Vagina (tissue), 2 donors: ENCODE data around the gene AANAT. TPM values are rescaled to one million over a fixed set of nuclear protein-coding genes. Genes with fewer than 3 reads are reported as not detected.
A peak's percentile ranks its signal among the peaks of the same experiment; 100 is the strongest.

Source experiments
- DNase-seq, 2 donors: peaks; one replicate each; pipeline ENCODE4 v3.0.0-alpha.2; 2017; ENCODE audit errors: extremely low spot score in 2 of 2
- H3K27ac ChIP-seq: fragments of 200-600 bp; sonication (generic); one replicate; pipeline ENCODE4 v1.5.1; 2019
- H3K27me3 ChIP-seq: fragments of 200-600 bp; sonication (generic); one replicate; pipeline ENCODE4 v1.5.1; 2019
- H3K36me3 ChIP-seq, 2 donors: fragments of 200-600 bp; sonication (generic); one replicate each; pipeline ENCODE4 v1.5.1; 2017 to 2019
- H3K4me1 ChIP-seq: fragments of 200-600 bp; sonication (generic); one replicate; pipeline ENCODE4 v1.5.1; 2019
- H3K4me3 ChIP-seq, 2 donors: fragments of 200-600 bp; sonication (generic); 1 replicate in 1 of 2; 2 replicates in 1 of 2; pipeline ENCODE4 v1.5.1; 2016 to 2019
- H3K9me3 ChIP-seq: fragments of 200-600 bp; sonication (generic); one replicate; pipeline ENCODE4 v1.5.1; 2019
- POLR2A ChIP-seq, 2 donors: fragments of 450-650 bp; IDR thresholded peaks; one replicate each; pipeline ENCODE4 v1.6.1; 2017; ENCODE audit warnings: antibody characterized with exemption in 2 of 2, mild to moderate bottlenecking in 2 of 2, moderate library complexity in 2 of 2
- POLR2AphosphoS5 ChIP-seq, 2 donors: sonication (generic); formaldehyde crosslinking; IDR thresholded peaks; one replicate each; pipeline ENCODE4 v1.9.0; 2017; ENCODE audit warnings: antibody characterized with exemption in 2 of 2, mild to moderate bottlenecking in 2 of 2, low read depth in 1 of 2; ENCODE audit not compliant: insufficient read depth in 1 of 2
- intact Hi-C: fragments of 100-400 bp; cut with DNase I; formaldehyde crosslinking; loops from one replicate; pipeline ENCODE4 v1.15.1; 2023
- total RNA-seq: library from RNA; depleted of rRNA; stranded (reverse); fragments of >200 nt; gene quantifications from one replicate; pipeline ENCODE4 v1.2.3, GENCODE V29; 2016
- TF ChIP-seq, protein P1 (sequence below), 3 experiments: fragments of 450-650 bp in 2 of 3; fragments of 200-600 bp in 1 of 3; sonication (generic) in 1 of 3; IDR thresholded peaks; one replicate each; pipeline ENCODE4 v1.5.1; 2017 to 2019; ENCODE audit warnings: antibody characterized with exemption in 3 of 3, mild to moderate bottlenecking in 2 of 3, moderate library complexity in 2 of 3

Gene AANAT
- total RNA-seq, 1 donor from 2014 or later, result not detected

DNA sequence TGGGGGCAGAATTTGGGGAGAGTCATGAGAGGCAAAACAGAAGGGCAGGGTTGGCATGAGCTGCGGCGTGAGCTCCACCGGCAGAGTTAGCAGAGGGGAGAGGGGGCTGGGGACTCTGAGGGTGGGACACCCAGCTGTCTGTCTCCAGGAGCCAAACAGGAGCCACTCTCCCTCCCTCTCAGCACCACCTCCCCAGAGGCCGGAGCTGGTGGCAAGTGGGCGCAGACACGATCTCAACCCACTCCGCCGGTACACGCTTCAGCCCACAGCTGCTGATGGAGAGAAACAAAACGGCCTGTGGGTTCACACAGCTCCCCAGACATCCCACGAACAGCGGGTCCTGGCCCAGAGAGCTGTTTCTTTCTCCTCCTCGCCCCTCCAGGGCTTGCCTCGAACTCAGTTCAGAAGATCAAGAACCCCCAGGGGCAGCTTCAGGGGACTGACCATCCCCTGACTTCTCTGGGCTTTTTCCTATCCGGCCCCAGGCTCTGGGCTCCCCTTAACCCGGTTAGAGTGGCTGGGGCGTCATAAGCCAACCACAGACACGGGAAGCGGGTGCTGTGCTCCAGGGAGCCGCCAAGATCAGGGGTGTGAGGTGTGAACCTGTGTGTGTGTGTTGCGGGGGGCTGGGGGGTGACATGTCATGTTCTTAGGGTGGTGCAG is 26.2 kb downstream of the AANAT start:
- peak overlapping the region in 1 of 2 donors; percentile 4 for H3K4me3 ChIP-seq
- H3K36me3 ChIP-seq, result no peaks in the 10 kb centered on the region
- peak overlapping the region; percentile 74 for H3K27ac ChIP-seq
- intact Hi-C loops, result loop anchor here (10.0 kb wide), 1 partner anchor 189 kb away; the partner anchor contains the start of gene QRICH2
- no peaks in the 10 kb centered on the region for H3K27me3 ChIP-seq
- DNase-seq, result no peak
- TF ChIP-seq POLR2AphosphoS5 (IDR thresholded peaks at IDR 0.05; ENCODE audit: insufficient read depth in 1 of 2, low read depth in 1 of 2) (peak in 1 of 2 donors; percentile 21), POLR2A (IDR thresholded peaks at IDR 0.05) (no peak)
- H3K4me1 ChIP-seq, result peaks cover 58% of the 10 kb centered on the region
- H3K9me3 ChIP-seq, result no peaks in the 10 kb centered on the region

DNA sequence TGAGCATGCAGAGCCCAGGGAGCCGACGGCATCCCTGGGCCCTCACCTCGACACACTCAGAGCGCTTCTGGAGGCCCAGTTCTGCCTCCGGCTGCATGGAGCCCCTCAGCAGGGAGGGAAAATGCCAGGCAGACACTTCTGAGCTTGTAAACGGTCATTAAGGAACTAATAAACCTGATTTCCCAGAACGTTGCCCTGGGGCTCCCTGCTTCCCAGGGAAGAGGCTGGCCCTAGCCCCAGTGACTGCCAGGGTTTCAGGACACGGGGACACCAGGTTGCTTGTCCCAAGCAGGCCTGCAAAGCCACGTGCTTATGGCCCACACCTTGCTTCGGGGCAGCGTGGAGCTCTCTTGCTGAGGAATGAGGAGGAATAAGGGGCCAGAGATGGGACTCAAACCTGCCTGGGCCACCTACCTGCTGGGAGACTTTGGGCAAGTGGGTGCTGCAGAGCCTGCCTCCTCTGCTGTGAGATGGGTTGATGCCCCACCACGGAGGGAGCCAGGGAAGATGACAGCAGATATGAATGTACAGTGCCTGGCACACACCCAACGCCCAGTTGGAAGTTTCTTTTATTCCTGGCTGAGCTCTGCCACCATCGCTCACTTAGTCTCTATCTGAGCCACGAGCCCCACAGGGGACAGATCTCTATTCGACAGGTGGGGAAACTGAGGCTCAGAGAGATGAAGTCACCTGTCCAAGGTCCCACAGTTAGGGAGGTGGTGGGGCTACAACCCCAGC is 28.4 kb downstream of the AANAT start:
- H3K9me3 ChIP-seq, result no peaks in the 10 kb centered on the region
- TF ChIP-seq POLR2A (IDR thresholded peaks at IDR 0.05), result no peak
- TF ChIP-seq, protein P1, sequence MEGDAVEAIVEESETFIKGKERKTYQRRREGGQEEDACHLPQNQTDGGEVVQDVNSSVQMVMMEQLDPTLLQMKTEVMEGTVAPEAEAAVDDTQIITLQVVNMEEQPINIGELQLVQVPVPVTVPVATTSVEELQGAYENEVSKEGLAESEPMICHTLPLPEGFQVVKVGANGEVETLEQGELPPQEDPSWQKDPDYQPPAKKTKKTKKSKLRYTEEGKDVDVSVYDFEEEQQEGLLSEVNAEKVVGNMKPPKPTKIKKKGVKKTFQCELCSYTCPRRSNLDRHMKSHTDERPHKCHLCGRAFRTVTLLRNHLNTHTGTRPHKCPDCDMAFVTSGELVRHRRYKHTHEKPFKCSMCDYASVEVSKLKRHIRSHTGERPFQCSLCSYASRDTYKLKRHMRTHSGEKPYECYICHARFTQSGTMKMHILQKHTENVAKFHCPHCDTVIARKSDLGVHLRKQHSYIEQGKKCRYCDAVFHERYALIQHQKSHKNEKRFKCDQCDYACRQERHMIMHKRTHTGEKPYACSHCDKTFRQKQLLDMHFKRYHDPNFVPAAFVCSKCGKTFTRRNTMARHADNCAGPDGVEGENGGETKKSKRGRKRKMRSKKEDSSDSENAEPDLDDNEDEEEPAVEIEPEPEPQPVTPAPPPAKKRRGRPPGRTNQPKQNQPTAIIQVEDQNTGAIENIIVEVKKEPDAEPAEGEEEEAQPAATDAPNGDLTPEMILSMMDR (IDR thresholded peaks at IDR 0.05), result no peak
- TF ChIP-seq POLR2AphosphoS5 (IDR thresholded peaks at IDR 0.05; ENCODE audit: insufficient read depth in 1 of 2, low read depth in 1 of 2), result no peak
- H3K36me3 ChIP-seq, result no peaks in the 10 kb centered on the region
- peaks cover 74% of the 10 kb centered on the region for H3K4me1 ChIP-seq
- intact Hi-C loops, result loop anchor here (10.0 kb wide), 1 partner anchor 191 kb away; the partner anchor contains the start of gene QRICH2
- H3K4me3 ChIP-seq, result no peak overlapping the region
- DNase-seq, result no peak
- no peaks in the 10 kb centered on the region for H3K27me3 ChIP-seq
- H3K27ac ChIP-seq, result no peak overlapping the region

DNA sequence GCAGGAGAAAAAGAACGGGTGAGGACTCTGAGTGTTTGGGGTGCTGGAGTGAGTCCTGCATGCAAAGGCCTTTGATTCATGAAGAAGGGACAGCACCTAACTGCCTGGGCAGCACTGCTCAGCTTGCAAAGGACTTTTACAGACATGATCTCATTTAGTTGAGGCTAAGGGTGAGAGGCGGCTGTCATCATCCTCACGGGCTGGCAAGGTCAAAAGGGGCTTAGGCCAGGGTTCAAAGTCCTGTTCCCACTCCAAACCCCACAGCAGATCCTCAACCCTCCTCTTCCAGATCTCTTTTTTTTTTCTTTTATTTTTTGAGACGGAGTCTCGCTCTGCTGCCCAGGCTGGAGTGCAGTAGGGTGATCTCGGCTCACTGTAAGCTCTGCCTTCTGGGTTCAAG is 29.1 kb downstream of the AANAT start:
- no peaks in the 10 kb centered on the region for H3K27me3 ChIP-seq
- intact Hi-C loops, result loop anchor here (10.0 kb wide), 1 partner anchor 192 kb away; the partner anchor contains the start of gene QRICH2
- DNase-seq, result no peak
- no peak overlapping the region for H3K4me3 ChIP-seq
- H3K4me1 ChIP-seq, result peaks cover 71% of the 10 kb centered on the region
- no peaks in the 10 kb centered on the region for H3K36me3 ChIP-seq
- no peaks in the 10 kb centered on the region for H3K9me3 ChIP-seq
- no peak for TF ChIP-seq POLR2AphosphoS5 (IDR thresholded peaks at IDR 0.05; ENCODE audit: insufficient read depth in 1 of 2, low read depth in 1 of 2)
- TF ChIP-seq POLR2A (IDR thresholded peaks at IDR 0.05), result no peak
- TF ChIP-seq, protein P1 (IDR thresholded peaks at IDR 0.05), result no peak
- no peak overlapping the region for H3K27ac ChIP-seq

DNA sequence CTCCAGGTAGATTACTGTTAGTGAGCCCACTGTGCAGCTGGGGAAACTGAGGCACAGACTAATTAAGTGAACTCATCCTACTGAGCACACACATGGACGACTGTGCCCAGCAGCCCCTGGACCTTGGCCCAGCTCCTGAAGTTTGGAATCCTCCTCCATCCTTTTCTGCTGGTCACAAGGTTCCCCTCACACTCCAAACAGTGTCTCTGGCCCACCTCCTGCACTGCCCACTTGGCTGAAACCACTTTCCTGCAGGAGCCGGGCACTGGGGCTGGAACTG is 30.2 kb downstream of the AANAT start:
- no peaks in the 10 kb centered on the region for H3K9me3 ChIP-seq
- no peaks in the 10 kb centered on the region for H3K36me3 ChIP-seq
- H3K27ac ChIP-seq, result peak overlapping the region; percentile 85
- no peaks in the 10 kb centered on the region for H3K27me3 ChIP-seq
- intact Hi-C loops, result loop anchor here (10.0 kb wide), 1 partner anchor 193 kb away; the partner anchor contains the start of gene QRICH2
- peaks cover 74% of the 10 kb centered on the region for H3K4me1 ChIP-seq
- TF ChIP-seq, protein P1 (IDR thresholded peaks at IDR 0.05), result no peak
- TF ChIP-seq POLR2AphosphoS5 (IDR thresholded peaks at IDR 0.05; ENCODE audit: insufficient read depth in 1 of 2, low read depth in 1 of 2) (no peak), POLR2A (IDR thresholded peaks at IDR 0.05) (no peak)
- DNase-seq, result no peak
- H3K4me3 ChIP-seq, result peak overlapping the region; percentile 0 to 25

DNA sequence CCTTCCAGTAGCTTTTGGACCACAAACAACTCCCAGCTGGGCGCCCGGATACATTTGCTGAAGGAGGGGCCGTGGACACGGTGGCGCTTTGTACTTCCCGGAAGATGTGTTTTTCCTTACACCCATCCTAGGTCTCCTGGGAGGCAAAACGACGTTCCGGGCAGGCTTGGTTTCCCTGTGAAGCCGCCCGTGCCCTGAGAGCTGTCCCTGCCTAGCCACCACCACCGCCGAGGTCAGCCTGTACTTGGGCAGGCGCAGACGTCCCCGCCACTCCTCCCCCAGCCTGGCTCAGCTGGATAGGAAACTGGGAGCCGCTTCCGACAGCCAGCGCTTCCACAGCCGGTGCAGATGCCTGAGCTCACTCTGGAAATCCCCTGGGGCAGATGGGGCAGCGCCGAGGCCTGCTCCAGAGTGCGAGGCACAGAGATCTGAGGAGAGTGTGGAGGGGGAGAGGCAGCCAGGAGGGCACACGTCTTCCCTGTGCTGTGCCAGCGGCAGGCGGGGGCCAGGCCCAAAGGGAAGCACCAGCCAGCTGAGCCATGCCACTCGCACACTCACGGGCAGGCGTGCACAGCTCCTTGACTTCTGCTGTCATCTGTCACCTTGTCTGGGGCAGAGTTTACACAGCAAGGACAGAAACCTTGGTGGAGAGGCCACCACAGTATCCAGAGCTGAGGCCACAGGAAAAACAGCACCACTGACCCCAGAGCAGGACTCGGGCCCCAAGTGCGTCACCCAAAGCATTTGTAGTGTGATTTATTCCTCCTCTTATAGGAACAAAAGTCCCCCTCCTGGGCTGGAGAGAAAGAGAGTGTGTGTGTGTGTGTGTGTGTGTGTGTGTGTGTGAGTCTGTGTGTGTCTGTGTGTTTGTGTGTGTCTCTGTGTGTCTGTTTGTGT is 30.8 kb downstream of the AANAT start:
- Histone ChIP-seq H3K9me3 (no peaks in the 10 kb centered on the region), H3K27ac (peak overlapping the region; percentile 85), H3K4me1 (peaks cover 68% of the 10 kb centered on the region), H3K36me3 (no peaks in the 10 kb centered on the region), H3K4me3 (peak overlapping the region; percentile 0 to 25), H3K27me3 (no peaks in the 10 kb centered on the region)
- DNase-seq, result no peak
- intact Hi-C loops, result loop anchor here (10.0 kb wide), 1 partner anchor 193 kb away; the partner anchor contains the start of gene QRICH2
- TF ChIP-seq POLR2AphosphoS5 (IDR thresholded peaks at IDR 0.05; ENCODE audit: insufficient read depth in 1 of 2, low read depth in 1 of 2), result peak; percentile 47 to 53
- TF ChIP-seq, protein P1 (IDR thresholded peaks at IDR 0.05), result no peak
